Endodermal cell (in vitro differentiated cells): ENCODE results near the gene WTAP. TPM values are rescaled to one million over a fixed set of nuclear protein-coding genes. Genes with fewer than 3 reads are reported as not detected.
"Not testable (repeated sequence)": the region's sequence is repeated elsewhere in the genome, so short reads cannot be mapped to it uniquely, and the experiment has no call there.

ENCODE experiments used
- DNase-seq: peaks from one replicate; pipeline ENCODE4 v3.0.0-alpha.2; 2017
- H3K27ac ChIP-seq: 2 replicates; pipeline ENCODE4 v1.5.1; 2013; ENCODE audit warnings: mild to moderate bottlenecking, low read depth, low read length, moderate library complexity
- H3K27me3 ChIP-seq: 2 replicates; pipeline ENCODE4 v1.6.1; 2013; ENCODE audit warnings: mild to moderate bottlenecking, low read length, moderate library complexity; ENCODE audit not compliant: insufficient read depth, control insufficient read depth, poor library complexity, severe bottlenecking
- H3K36me3 ChIP-seq: 2 replicates; pipeline ENCODE4 v1.7.0; 2013; ENCODE audit warnings: mild to moderate bottlenecking, low read length, moderate library complexity; ENCODE audit not compliant: control insufficient read depth, insufficient read depth
- H3K4me1 ChIP-seq: one replicate; pipeline ENCODE4 v1.7.0; 2013; ENCODE audit warnings: low read length; ENCODE audit not compliant: control insufficient read depth, insufficient read depth
- H3K4me3 ChIP-seq: 2 replicates; pipeline ENCODE4 v1.5.1; 2013; ENCODE audit warnings: mild to moderate bottlenecking, low read length, moderate library complexity
- H3K9ac ChIP-seq: 2 replicates; pipeline ENCODE4 v1.6.1; 2013; ENCODE audit warnings: mild to moderate bottlenecking, low read length, moderate library complexity; ENCODE audit not compliant: poor library complexity, severe bottlenecking; ENCODE audit errors: extremely low read depth
- H3K9me3 ChIP-seq: 2 replicates; pipeline ENCODE4 v1.6.1; 2013; ENCODE audit warnings: mild to moderate bottlenecking, low read length, moderate library complexity; ENCODE audit not compliant: control insufficient read depth
- H3K27ac Mint-ChIP-seq: 2 replicates; pipeline ENCODE4 v1.8.0; 2020; ENCODE audit warnings: mixed read lengths
- H3K27me3 Mint-ChIP-seq: 2 replicates; pipeline ENCODE4 v1.8.0; 2021; ENCODE audit warnings: mild to moderate bottlenecking, mixed read lengths; ENCODE audit not compliant: insufficient read depth
- H3K36me3 Mint-ChIP-seq: 2 replicates; pipeline ENCODE4 v1.8.0; 2020; ENCODE audit warnings: low read depth, mixed read lengths
- H3K4me1 Mint-ChIP-seq: 2 replicates; pipeline ENCODE4 v1.8.0; 2020; ENCODE audit warnings: mixed read lengths
- H3K4me3 Mint-ChIP-seq: 2 replicates; pipeline ENCODE4 v1.8.0; 2020; ENCODE audit warnings: mild to moderate bottlenecking, moderate library complexity, mixed read lengths
- H3K9me3 Mint-ChIP-seq: 2 replicates; pipeline ENCODE4 v1.8.0; 2020; ENCODE audit warnings: mild to moderate bottlenecking, mixed read lengths
- WGBS, 2 experiments: methylation state at CpG; one replicate each; pipeline versions ENCODE4 v1.1.5 to v1.1.7; 2013; ENCODE audit warnings: missing lambda C conversion rate in 2 of 2, mixed read lengths in 1 of 2; ENCODE audit not compliant: insufficient coverage in 1 of 2, insufficient read length in 1 of 2; 5-methylcytosine and 5-hydroxymethylcytosine counted together
- total RNA-seq, 2 donors: library from RNA; stranded (reverse); fragmentation: NEBNext Ultra II Directional in 1 of 2; extraction: Animal tissue kit (Norgen Biotek cat#: 25700) in 1 of 2; gene quantifications; 2 replicates in 1 of 2; 3 replicates in 1 of 2; pipeline ENCODE4 v1.2.1, GENCODE V29; 2021
- TF ChIP-seq, protein P1 (sequence below): fragments of 200-600 bp; sonication (generic); conservative IDR thresholded peaks from 2 replicates; pipeline ENCODE4 v1.5.0; 2021; ENCODE audit warnings: antibody characterized with exemption, mild to moderate bottlenecking

The WTAP gene
- total RNA-seq, 2 donors from 2014 or later: 112 to 119 TPM

GRCh38 chr6:159700970-159701369 lies 26.3 kb upstream of the WTAP start:
- H3K27me3 ChIP-seq: no peaks in the 10 kb centered on the region
- WGBS, 2 experiments: 88 to 100% methylated on average over 1 of the region's 1 CpG
- TF ChIP-seq, protein P1, sequence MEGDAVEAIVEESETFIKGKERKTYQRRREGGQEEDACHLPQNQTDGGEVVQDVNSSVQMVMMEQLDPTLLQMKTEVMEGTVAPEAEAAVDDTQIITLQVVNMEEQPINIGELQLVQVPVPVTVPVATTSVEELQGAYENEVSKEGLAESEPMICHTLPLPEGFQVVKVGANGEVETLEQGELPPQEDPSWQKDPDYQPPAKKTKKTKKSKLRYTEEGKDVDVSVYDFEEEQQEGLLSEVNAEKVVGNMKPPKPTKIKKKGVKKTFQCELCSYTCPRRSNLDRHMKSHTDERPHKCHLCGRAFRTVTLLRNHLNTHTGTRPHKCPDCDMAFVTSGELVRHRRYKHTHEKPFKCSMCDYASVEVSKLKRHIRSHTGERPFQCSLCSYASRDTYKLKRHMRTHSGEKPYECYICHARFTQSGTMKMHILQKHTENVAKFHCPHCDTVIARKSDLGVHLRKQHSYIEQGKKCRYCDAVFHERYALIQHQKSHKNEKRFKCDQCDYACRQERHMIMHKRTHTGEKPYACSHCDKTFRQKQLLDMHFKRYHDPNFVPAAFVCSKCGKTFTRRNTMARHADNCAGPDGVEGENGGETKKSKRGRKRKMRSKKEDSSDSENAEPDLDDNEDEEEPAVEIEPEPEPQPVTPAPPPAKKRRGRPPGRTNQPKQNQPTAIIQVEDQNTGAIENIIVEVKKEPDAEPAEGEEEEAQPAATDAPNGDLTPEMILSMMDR: no peak
- Mint-ChIP-seq H3K27ac (no peak overlapping the region), H3K4me3 (no peak overlapping the region), H3K36me3 (peaks cover 5% of the 10 kb centered on the region), H3K9me3 (peaks cover 20% of the 10 kb centered on the region), H3K4me1 (no peaks in the 10 kb centered on the region), H3K27me3 (peaks cover 5% of the 10 kb centered on the region)
- H3K4me1 ChIP-seq: no peaks in the 10 kb centered on the region
- DNase-seq: no peak
- H3K9ac ChIP-seq: no peak overlapping the region
- peaks cover 12% of the 10 kb centered on the region for H3K9me3 ChIP-seq
- H3K27ac ChIP-seq: no peak overlapping the region
- no peaks in the 10 kb centered on the region for H3K36me3 ChIP-seq
- H3K4me3 ChIP-seq: no peak overlapping the region

DNA sequence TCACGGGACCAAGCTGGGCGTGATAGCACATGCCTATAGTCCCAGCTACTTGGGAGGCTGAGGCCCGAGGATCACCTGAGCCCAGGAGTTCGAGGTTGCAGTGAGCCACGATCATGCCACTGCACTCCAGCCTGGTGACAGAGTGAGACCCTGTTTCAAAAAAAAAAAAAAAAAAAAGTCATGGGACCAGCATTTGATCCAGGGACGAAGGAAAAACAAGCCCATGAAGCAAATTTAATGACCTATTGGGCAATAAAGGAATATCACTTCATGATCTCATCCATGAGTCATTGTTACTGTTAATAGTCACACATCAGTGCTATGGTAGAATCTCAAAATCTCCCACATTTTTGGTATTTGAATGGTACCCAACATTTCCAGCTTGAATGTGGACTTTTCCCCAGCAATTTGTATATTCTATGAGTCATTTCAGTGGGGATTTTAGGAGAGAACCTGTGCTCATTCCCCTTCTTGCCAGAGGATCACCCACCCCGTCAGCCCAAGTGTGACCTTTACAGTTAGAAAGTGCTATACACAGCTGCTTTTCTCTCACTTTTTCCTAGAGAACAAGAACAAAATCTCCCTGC lies 25.8 kb upstream of the WTAP start:
- no peak overlapping the region for H3K27ac ChIP-seq
- no peaks in the 10 kb centered on the region for H3K27me3 ChIP-seq
- H3K27me3 Mint-ChIP-seq: peaks cover 4% of the 10 kb centered on the region
- H3K9me3 ChIP-seq: peaks cover 12% of the 10 kb centered on the region
- H3K9ac ChIP-seq: no peak overlapping the region
- no peak overlapping the region for H3K4me3 Mint-ChIP-seq
- no peak overlapping the region for H3K4me3 ChIP-seq
- H3K4me1 Mint-ChIP-seq: no peaks in the 10 kb centered on the region
- TF ChIP-seq, protein P1: no peak
- H3K36me3 ChIP-seq: no peaks in the 10 kb centered on the region
- H3K4me1 ChIP-seq: no peaks in the 10 kb centered on the region
- 78 to 93% methylated on average over 6 to 7 of the region's 7 CpGs for WGBS, 2 experiments
- DNase-seq: no peak
- no peak overlapping the region for H3K27ac Mint-ChIP-seq
- H3K36me3 Mint-ChIP-seq: peaks cover 5% of the 10 kb centered on the region
- H3K9me3 Mint-ChIP-seq: peaks cover 21% of the 10 kb centered on the region

DNA sequence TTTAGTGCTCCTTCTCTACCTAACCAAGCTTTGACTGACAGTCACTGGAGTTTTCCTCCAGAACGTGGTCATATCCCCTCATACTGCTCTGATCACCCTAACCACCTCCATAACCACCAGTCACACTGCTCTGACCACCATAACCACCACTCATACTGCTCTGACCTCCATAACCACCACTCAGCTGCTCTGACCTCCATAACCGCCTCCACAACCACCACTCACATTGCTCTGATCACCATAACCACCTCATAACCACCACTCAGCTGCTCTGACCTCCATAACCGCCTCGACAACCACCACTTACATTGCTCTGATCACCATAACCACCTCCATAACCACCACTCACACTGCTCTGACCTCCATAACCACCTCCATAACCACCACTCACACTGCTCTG lies 16.7 kb upstream of the WTAP start:
- not testable (repeated sequence) for H3K4me1 Mint-ChIP-seq, H3K27ac Mint-ChIP-seq, H3K9me3 Mint-ChIP-seq, H3K4me3 Mint-ChIP-seq, DNase-seq, H3K4me3 ChIP-seq, H3K9ac ChIP-seq, H3K27me3 ChIP-seq, H3K36me3 ChIP-seq, H3K36me3 Mint-ChIP-seq, H3K27ac ChIP-seq, H3K4me1 ChIP-seq, H3K9me3 ChIP-seq
- peaks cover 15% of the 10 kb centered on the region for H3K27me3 Mint-ChIP-seq
- WGBS, 2 experiments: 68 to 77% methylated on average over 2 to 4 of the region's 4 CpGs

GRCh38 chr6:159712389-159712788 lies 14.9 kb upstream of the WTAP start:
- H3K36me3 Mint-ChIP-seq, H3K27me3 Mint-ChIP-seq, DNase-seq: not testable (repeated sequence)

More at GRCh38 chr6:159712389-159712788, 14.9 kb upstream of the WTAP start:
- H3K27ac Mint-ChIP-seq, H3K36me3 ChIP-seq, H3K4me1 Mint-ChIP-seq, H3K4me1 ChIP-seq, H3K4me3 ChIP-seq, H3K27ac ChIP-seq, H3K9me3 Mint-ChIP-seq, H3K9ac ChIP-seq, H3K27me3 ChIP-seq, H3K9me3 ChIP-seq, H3K4me3 Mint-ChIP-seq: not testable (repeated sequence)
- WGBS, 2 experiments: 90 to 100% methylated on average over 2 to 3 of the region's 3 CpGs
